ENCODE results near the gene TGFBR3L.
"Not testable (repeated sequence)": the region's sequence is repeated elsewhere in the genome, so short reads cannot be mapped to it uniquely, and the experiment has no call there.

TGFBR3L gene

GRCh38 chr19:7961082-7961481 is 46.5 kb downstream of the TGFBR3L start:
- DNase-seq (ENCODE audit: low read depth): not testable (repeated sequence)

GRCh38 chr19:7961920-7962626 is 47.4 kb downstream of the TGFBR3L start:
- DNase-seq (ENCODE audit: low read depth): no peak

- DNase-seq (ENCODE audit: low read depth): no peak
Observed at GRCh38 chr19:7962644-7963268, 48.1 kb downstream of the TGFBR3L start.

- DNase-seq (ENCODE audit: low read depth): no peak
Observed at GRCh38 chr19:7963566-7963965, 48.9 kb downstream of the TGFBR3L start.

GRCh38 chr19:7965259-7965841 is 50.7 kb downstream of the TGFBR3L start:
- no peak for DNase-seq (ENCODE audit: low read depth)

GRCh38 chr19:7965921-7966665 is 51.5 kb downstream of the TGFBR3L start:
- no peak for DNase-seq (ENCODE audit: low read depth)

GRCh38 chr19:7968008-7968795 is 53.6 kb downstream of the TGFBR3L start:
- DNase-seq (ENCODE audit: low read depth): no peak
